ENCODE data around the gene WWTR1.

DNA sequence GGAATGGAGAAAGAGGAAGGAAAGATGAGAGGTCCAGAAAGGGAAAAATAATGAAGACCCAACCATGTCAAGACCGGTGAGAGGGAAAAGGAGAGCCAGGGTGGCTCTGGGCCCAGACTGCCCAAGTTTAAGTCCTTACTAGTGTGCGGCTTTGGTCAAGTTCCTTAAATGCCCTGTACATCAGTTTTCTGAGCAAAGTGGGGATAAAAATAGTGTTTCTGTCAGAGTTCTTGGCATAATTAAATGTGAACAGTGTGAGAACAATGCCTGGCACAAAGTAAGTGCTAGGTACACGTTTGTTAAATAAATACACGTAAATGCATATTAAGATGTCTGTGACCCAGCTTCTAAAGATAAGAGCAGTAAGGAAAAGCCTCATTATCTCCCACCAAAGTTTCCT lies 23.8 kb downstream of the WWTR1 start:
- TF ChIP-seq JUND (IDR thresholded peaks at IDR 0.05) (no peak), TAF1 (conservative IDR thresholded peaks at IDR 0.05) (no peak), YY1 (IDR thresholded peaks at IDR 0.05) (no peak), RAD21 (IDR thresholded peaks at IDR 0.05) (no peak), FOXA1 (IDR thresholded peaks at IDR 0.05) (no peak), GABPA (IDR thresholded peaks at IDR 0.05 in 1 of 2, conservative IDR thresholded peaks at IDR 0.05 in 1 of 2) (no peak), EGR1 (IDR thresholded peaks at IDR 0.05; ENCODE audit: low read depth in 2 of 2) (no peak), SP1 (IDR thresholded peaks at IDR 0.05) (no peak), RXRA (IDR thresholded peaks at IDR 0.05) (no peak)
- TF ChIP-seq, protein P1, sequence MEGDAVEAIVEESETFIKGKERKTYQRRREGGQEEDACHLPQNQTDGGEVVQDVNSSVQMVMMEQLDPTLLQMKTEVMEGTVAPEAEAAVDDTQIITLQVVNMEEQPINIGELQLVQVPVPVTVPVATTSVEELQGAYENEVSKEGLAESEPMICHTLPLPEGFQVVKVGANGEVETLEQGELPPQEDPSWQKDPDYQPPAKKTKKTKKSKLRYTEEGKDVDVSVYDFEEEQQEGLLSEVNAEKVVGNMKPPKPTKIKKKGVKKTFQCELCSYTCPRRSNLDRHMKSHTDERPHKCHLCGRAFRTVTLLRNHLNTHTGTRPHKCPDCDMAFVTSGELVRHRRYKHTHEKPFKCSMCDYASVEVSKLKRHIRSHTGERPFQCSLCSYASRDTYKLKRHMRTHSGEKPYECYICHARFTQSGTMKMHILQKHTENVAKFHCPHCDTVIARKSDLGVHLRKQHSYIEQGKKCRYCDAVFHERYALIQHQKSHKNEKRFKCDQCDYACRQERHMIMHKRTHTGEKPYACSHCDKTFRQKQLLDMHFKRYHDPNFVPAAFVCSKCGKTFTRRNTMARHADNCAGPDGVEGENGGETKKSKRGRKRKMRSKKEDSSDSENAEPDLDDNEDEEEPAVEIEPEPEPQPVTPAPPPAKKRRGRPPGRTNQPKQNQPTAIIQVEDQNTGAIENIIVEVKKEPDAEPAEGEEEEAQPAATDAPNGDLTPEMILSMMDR (IDR thresholded peaks at IDR 0.05; ENCODE audit: low read depth, low read length, missing input control): no peak
- TF ChIP-seq, protein P2, sequence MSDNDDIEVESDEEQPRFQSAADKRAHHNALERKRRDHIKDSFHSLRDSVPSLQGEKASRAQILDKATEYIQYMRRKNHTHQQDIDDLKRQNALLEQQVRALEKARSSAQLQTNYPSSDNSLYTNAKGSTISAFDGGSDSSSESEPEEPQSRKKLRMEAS (IDR thresholded peaks at IDR 0.05): no peak
- TF ChIP-seq, protein P3, sequence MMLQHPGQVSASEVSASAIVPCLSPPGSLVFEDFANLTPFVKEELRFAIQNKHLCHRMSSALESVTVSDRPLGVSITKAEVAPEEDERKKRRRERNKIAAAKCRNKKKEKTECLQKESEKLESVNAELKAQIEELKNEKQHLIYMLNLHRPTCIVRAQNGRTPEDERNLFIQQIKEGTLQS (IDR thresholded peaks at IDR 0.05): no peak
- TF ChIP-seq, protein P4, sequence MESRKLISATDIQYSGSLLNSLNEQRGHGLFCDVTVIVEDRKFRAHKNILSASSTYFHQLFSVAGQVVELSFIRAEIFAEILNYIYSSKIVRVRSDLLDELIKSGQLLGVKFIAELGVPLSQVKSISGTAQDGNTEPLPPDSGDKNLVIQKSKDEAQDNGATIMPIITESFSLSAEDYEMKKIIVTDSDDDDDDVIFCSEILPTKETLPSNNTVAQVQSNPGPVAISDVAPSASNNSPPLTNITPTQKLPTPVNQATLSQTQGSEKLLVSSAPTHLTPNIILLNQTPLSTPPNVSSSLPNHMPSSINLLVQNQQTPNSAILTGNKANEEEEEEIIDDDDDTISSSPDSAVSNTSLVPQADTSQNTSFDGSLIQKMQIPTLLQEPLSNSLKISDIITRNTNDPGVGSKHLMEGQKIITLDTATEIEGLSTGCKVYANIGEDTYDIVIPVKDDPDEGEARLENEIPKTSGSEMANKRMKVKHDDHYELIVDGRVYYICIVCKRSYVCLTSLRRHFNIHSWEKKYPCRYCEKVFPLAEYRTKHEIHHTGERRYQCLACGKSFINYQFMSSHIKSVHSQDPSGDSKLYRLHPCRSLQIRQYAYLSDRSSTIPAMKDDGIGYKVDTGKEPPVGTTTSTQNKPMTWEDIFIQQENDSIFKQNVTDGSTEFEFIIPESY (IDR thresholded peaks at IDR 0.05): no peak

All from liver (tissue), 3 donors.